Mucosa of descending colon (tissue), 3 donors: ENCODE measurements around the gene ZBTB42. TPM values are rescaled to one million over a fixed set of nuclear protein-coding genes. Genes with fewer than 3 reads are reported as not detected.

Experiments
- ATAC-seq: fragments of 200-7000 bp; cut with Tn5 transposase; one replicate; pipeline ENCODE4 v1.9.1; 2020; ENCODE audit warnings: mild to moderate bottlenecking, moderate library complexity
- DNase-seq, 3 donors: peaks; one replicate each; pipeline ENCODE4 v3.0.0-alpha.2; 2020
- H3K36me3 ChIP-seq: fragments of 200-600 bp; one replicate; pipeline ENCODE4 v1.8.0; 2021; ENCODE audit warnings: low read depth, mild to moderate bottlenecking
- H3K4me1 ChIP-seq: fragments of 200-600 bp; one replicate; pipeline ENCODE4 v1.8.0; 2021; ENCODE audit warnings: low read depth, mild to moderate bottlenecking
- H3K4me3 ChIP-seq: fragments of 200-600 bp; one replicate; pipeline ENCODE4 v1.8.0; 2021; ENCODE audit warnings: mild to moderate bottlenecking
- H3K9me3 ChIP-seq: fragments of 200-600 bp; one replicate; pipeline ENCODE4 v1.8.0; 2021; ENCODE audit warnings: mild to moderate bottlenecking
- intact Hi-C, 2 donors: fragments of 100-400 bp; cut with DNase I in 1 of 2; cut with micrococcal nuclease in 1 of 2; formaldehyde crosslinking; loops; one replicate each; pipeline versions ENCODE4 v1.11.0 to v1.11.1; 2022; cut with DNase I, micrococcal nuclease
- total RNA-seq, 3 donors: library from RNA; stranded (reverse); fragmentation: NEBNext Ultra II Directional in 2 of 3; extraction: Animal tissue kit (Norgen Biotek cat#: 25700) in 2 of 3; gene quantifications; one replicate each; pipeline versions ENCODE4 v1.2.1 to v1.2.4, GENCODE V29; 2021 to 2023
- TF ChIP-seq, protein P1 (sequence below): fragments of 200-600 bp; IDR thresholded peaks from one replicate; pipeline ENCODE4 v1.8.0; 2022; ENCODE audit warnings: antibody characterized with exemption, mild to moderate bottlenecking
- donor health status: DM: no; HTN: no; CAD: no; lungs with moderate emphysema.
- donor health status: DM: no; HTN: no; CAD: no.
- donor health status: DM: no; HTN: yes; CAD: no.

The ZBTB42 gene
- total RNA-seq, 3 donors from 2014 or later: 6.5 to 10.6 (median 7.8) TPM

DNA sequence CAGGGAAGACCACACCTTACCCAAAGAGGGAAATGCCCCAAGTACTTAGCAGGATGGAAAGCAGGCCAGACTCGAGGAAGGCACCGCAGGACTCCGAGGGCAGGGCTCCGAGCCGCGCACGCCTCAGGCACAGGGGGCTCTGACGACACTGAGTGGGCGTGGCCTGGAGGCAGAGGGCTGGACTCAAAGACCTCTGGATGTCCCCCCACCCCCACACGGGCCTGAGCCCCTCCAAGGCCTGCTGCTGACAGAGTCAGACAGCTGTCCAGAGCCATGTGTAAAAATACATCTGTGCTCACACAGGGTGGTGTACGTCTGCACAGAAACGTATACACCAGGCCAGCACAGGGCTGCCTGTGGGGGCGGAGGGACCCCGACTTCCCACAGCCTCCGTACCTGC is 6.8 kb upstream of the ZBTB42 start:
- TF ChIP-seq, protein P1, sequence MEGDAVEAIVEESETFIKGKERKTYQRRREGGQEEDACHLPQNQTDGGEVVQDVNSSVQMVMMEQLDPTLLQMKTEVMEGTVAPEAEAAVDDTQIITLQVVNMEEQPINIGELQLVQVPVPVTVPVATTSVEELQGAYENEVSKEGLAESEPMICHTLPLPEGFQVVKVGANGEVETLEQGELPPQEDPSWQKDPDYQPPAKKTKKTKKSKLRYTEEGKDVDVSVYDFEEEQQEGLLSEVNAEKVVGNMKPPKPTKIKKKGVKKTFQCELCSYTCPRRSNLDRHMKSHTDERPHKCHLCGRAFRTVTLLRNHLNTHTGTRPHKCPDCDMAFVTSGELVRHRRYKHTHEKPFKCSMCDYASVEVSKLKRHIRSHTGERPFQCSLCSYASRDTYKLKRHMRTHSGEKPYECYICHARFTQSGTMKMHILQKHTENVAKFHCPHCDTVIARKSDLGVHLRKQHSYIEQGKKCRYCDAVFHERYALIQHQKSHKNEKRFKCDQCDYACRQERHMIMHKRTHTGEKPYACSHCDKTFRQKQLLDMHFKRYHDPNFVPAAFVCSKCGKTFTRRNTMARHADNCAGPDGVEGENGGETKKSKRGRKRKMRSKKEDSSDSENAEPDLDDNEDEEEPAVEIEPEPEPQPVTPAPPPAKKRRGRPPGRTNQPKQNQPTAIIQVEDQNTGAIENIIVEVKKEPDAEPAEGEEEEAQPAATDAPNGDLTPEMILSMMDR: no peak
- DNase-seq: peak; percentile 65 to 83 (median 73)
- H3K36me3 ChIP-seq: no peaks in the 10 kb centered on the region
- H3K4me3 ChIP-seq: peak overlapping the region; percentile 67
- H3K4me1 ChIP-seq: peaks cover 40% of the 10 kb centered on the region
- intact Hi-C loops: no loop called here
- no peaks in the 10 kb centered on the region for H3K9me3 ChIP-seq
- ATAC-seq: peak; percentile 31

DNA sequence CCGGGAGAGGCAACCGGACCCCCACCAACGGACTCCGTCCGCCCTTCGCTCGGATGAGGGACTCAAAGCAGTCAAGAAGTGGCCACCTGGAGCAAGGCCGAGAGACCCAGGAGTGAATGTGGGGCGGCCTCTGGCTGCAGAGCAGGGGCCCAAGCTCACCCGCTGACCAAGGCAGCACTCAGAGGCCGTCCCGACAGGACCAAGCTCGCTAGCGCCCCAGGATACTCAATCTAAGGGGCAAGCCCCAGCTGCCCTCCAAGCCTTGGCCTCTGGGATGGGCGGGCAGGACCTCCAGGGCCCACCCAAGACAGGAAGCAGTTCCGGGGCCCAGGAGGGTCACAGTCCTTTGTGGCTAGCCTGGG is 6.3 kb upstream of the ZBTB42 start:
- Histone ChIP-seq H3K9me3 (no peaks in the 10 kb centered on the region), H3K36me3 (no peaks in the 10 kb centered on the region), H3K4me1 (peaks cover 40% of the 10 kb centered on the region), H3K4me3 (peak overlapping the region; percentile 67)
- peak in 2 of 3 donors; percentile 46 to 60 for DNase-seq
- intact Hi-C loops: no loop called here
- peak; percentile 39 for ATAC-seq
- TF ChIP-seq, protein P1: no peak

DNA sequence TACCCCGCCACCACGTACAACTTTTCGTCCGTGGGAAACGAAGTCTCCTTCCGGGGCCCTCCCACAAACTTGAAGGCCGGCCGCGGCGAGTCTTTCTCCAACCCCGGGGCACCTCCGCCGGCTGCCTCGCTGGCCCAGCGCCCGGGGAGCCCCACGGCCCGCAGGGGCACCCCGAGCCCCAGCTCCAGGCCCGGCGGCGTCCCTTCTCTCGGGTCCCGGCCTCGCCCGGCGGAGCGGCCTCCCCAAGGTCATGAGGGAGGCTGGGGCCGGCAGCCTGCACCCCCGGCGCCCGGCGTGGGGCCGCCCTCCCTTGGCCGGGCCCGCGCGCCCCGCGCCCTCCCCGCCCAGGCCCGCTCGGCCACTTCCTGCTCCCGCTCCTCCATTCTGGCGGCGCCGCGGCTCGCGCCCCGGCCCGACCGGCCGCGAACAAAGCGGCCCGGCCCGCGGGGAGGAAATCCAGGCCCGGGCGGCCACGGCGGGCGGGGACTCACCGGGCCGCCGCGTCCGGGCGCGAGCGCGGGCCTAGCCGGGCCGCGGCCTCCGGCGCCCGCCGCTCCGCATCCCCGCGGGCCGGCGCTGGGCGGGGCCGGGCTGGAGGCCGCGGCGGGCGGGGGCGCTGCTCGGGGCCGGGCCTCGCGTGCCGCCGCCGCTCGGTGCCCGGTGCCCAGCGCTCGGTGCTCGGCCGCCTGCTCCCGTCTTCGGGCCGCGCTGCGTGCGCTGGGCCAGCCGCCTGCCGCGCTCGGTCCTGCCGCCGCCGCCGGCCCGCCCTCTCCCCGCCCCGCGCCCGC is 5.7 kb upstream of the ZBTB42 start, which contains the start of gene AKT1:
AKT1 (minus strand) TSS at position 756 of the 788 bp plus-strand sequence. CDS start 3,105 bp downstream, outside the sequence.
- H3K36me3 ChIP-seq: no peaks in the 10 kb centered on the region
- intact Hi-C loops: no loop called here
- peak within 1 kb of the TSS; percentile 67 for H3K4me3 ChIP-seq
- no peaks in the 10 kb centered on the region for H3K9me3 ChIP-seq
- ATAC-seq: peak; percentile 49
- TF ChIP-seq, protein P1: no peak
- H3K4me1 ChIP-seq: peaks cover 40% of the 10 kb centered on the region
- peak in 2 of 3 donors; percentile 50 to 70 for DNase-seq

DNA sequence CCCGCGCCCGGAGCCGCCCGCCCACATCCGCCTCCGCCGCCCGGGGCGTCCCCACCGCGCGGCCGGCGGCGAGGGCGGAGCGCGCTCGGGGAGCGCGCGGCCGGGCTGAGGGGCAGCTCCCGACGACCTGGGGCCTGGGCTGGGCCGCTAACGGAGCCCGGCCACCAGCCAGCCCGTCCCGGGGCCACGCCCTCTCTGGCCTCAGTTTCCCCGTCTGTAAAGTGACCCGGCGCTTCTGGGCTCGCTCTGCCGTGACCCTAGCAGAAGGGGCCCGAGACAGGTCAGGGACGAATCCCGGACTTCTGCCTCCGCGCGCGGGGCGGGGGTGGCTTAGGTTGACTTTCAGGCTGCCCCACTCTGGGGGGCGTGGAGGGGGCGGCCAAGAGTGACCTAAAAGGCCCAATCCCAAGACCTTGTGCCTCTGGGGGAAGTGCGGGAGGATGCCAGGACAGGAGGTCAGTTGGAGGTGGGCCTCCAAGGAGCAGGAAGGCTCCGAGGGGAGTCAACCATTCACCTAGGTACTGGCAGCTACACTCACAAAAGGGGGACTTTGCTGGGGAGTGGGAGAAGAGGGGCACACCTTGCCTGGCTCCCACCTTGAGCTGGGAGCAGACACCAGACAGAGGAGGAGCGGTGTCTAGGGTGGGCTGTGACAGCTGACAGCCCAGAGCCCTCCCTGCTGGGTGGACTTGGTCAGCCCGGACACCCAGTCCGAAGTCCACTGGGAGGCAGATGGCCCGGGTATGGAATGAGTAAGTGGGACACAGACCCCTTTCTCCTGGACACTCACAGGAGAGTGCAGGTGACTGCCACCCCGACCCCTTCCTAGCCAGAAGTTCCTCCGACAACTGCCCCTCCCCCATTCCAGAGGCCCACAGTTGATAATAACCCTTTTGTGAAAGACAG is 4.9 kb upstream of the ZBTB42 start:
- TF ChIP-seq, protein P1: no peak
- H3K4me3 ChIP-seq: no peak overlapping the region
- no peaks in the 10 kb centered on the region for H3K9me3 ChIP-seq
- no peaks in the 10 kb centered on the region for H3K36me3 ChIP-seq
- ATAC-seq: peak; percentile 68
- H3K4me1 ChIP-seq: peaks cover 40% of the 10 kb centered on the region
- peak; percentile 70 to 85 (median 80) for DNase-seq
- intact Hi-C loops: no loop called here

DNA sequence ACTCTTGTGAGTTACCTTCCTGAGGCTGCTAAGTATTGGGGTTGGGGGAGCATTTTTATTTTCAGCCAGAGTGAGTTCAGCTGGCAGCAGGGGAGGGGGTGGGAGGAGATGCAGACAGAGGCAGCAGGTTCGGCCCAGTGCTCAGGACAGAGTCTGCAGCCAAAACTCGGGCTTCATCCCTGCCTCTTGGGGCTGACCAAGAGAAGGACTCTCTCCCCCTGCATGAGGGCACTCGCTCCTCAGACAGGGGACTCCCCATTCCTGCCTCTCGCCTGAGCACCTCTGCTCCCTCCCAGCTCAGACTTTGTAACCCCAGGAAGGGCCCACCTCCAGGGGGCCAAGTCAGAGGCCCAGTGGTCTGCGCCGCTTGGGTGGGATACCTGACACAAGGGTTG is 4.2 kb upstream of the ZBTB42 start:
- intact Hi-C loops: no loop called here
- TF ChIP-seq, protein P1: no peak
- no peak overlapping the region for H3K4me3 ChIP-seq
- ATAC-seq (no peak), DNase-seq (no peak)
- peaks cover 46% of the 10 kb centered on the region for H3K4me1 ChIP-seq
- H3K9me3 ChIP-seq: no peaks in the 10 kb centered on the region
- H3K36me3 ChIP-seq: no peaks in the 10 kb centered on the region
